Measurements from ENCODE around the gene CSHL1. TPM values are rescaled to one million over a fixed set of nuclear protein-coding genes. Genes with fewer than 3 reads are reported as not detected.
"Not testable (repeated sequence)": the region's sequence is repeated elsewhere in the genome, so short reads cannot be mapped to it uniquely, and the experiment has no call there.

The CSHL1 gene
- polyA plus RNA-seq, 3 donors = not detected

- no peaks in the 10 kb centered on the region for H3K36me3 ChIP-seq (replicated peaks in 1 of 2; ENCODE audit: control insufficient read depth in 1 of 2, insufficient read depth in 2 of 2, low read length in 2 of 2)
- H3K9me3 Mint-ChIP-seq = no peaks in the 10 kb centered on the region
- H3K27ac Mint-ChIP-seq = peak overlapping the region in 2 of 7 donors; percentile 47 to 55
- intact Hi-C loops (cut with micrococcal nuclease) = loop anchor here (2.0 to 10.0 kb wide), 5 partner anchors 27 to 213 kb away; partner anchors contain the start of genes ERN1 (in 1 of the 2) and ICAM2 (in 1 of the 2)
- no peaks in the 10 kb centered on the region for H4K20me1 ChIP-seq (ENCODE audit: insufficient read depth, low read length)
- H3K79me2 ChIP-seq (ENCODE audit: insufficient read depth, low read length) = no peaks in the 10 kb centered on the region
- H3K36me3 Mint-ChIP-seq = no peaks in the 10 kb centered on the region
- no peak overlapping the region for H3K4me3 ChIP-seq (replicated peaks in 1 of 3; ENCODE audit: low read depth in 2 of 3, low read length in 3 of 3)
- WGBS (ENCODE audit: insufficient coverage) = 56% methylated on average over 7 of the region's 8 CpGs
- no peak overlapping the region for H2AFZ ChIP-seq (ENCODE audit: insufficient read depth, low read depth, low read length, poor library complexity, severe bottlenecking)
- no peak overlapping the region for H3K4me2 ChIP-seq (replicated peaks; ENCODE audit: extremely low read depth, low read length, poor library complexity, severe bottlenecking)
- no peak overlapping the region for H3K27ac ChIP-seq (ENCODE audit: low read depth in 1 of 2, low read length in 2 of 2)
- H3K27me3 Mint-ChIP-seq (ENCODE audit: low read depth in 3 of 3) = peaks cover 3 to 9% (median 4%) of the 10 kb centered on the region in 3 donors
- TF ChIP-seq CTCF (IDR thresholded peaks at IDR 0.05) = peak; percentile 90
- peak; percentile 65 to 76 (median 71) for DNase-seq
- no peaks in the 10 kb centered on the region for H3K27me3 ChIP-seq (ENCODE audit: control insufficient read depth in 2 of 2, insufficient read depth in 2 of 2, low read length in 2 of 2)
- H3K4me1 ChIP-seq (ENCODE audit: control insufficient read depth in 1 of 2, insufficient read depth in 2 of 2, low read length in 2 of 2) = peaks cover 0 to 5% of the 10 kb centered on the region in 2 donors
- no peaks in the 10 kb centered on the region for H3K9me3 ChIP-seq (replicated peaks in 1 of 2; ENCODE audit: control insufficient read depth in 1 of 2, insufficient read depth in 1 of 2, low read length in 2 of 2)
- H3K4me3 Mint-ChIP-seq = no peak overlapping the region
- H3K4me1 Mint-ChIP-seq = peaks cover 24% of the 10 kb centered on the region
- H3K9ac ChIP-seq (ENCODE audit: insufficient read depth, low read length, poor library complexity, severe bottlenecking) = no peak overlapping the region
Measured at GRCh38 chr17:63919311-63919723, 8.3 kb upstream of the CSHL1 start.

DNA sequence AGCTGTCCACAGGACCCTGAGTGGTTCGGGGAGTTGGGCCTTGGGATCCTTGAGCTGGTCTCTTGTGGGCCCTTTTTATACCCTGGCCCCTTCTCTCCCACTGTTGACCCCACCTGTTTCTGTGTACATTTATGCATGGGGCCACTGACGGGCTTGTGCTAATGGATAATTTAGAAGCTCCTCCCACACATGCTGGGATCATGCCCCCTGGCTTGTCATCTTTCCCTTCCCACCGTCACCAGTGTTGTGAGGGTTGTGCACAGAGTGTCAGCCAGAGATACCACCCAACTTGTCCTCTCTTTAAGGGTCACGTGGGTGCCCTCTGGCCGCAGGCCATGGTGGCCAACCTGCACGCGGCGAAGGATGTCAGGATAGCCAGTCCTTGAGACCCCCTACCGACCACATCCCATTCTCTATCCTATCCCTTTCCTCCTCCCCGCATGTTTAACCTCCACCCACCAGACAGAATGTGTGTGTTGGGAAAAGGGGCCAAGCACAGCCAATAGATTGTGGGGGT is 7.8 kb upstream of the CSHL1 start, which contains the start of gene GH1:
TSS of gene GH1 (minus strand) at position 51 of the 517 bp plus-strand sequence. CDS start 63 bp downstream, outside the sequence.
- H3K9me3 Mint-ChIP-seq; H2AFZ ChIP-seq (ENCODE audit: insufficient read depth, low read depth, low read length, poor library complexity, severe bottlenecking); H3K36me3 Mint-ChIP-seq; H3K4me2 ChIP-seq (replicated peaks; ENCODE audit: extremely low read depth, low read length, poor library complexity, severe bottlenecking); H3K79me2 ChIP-seq (ENCODE audit: insufficient read depth, low read length); H3K27ac ChIP-seq (ENCODE audit: low read depth in 1 of 2, low read length in 2 of 2); H3K27me3 ChIP-seq (ENCODE audit: control insufficient read depth in 2 of 2, insufficient read depth in 2 of 2, low read length in 2 of 2); H3K4me3 ChIP-seq (replicated peaks in 1 of 3; ENCODE audit: low read depth in 2 of 3, low read length in 3 of 3); H3K9me3 ChIP-seq (replicated peaks in 1 of 2; ENCODE audit: control insufficient read depth in 1 of 2, insufficient read depth in 1 of 2, low read length in 2 of 2); H4K20me1 ChIP-seq (ENCODE audit: insufficient read depth, low read length); H3K4me3 Mint-ChIP-seq; H3K27me3 Mint-ChIP-seq (ENCODE audit: low read depth in 3 of 3); H3K4me1 ChIP-seq (ENCODE audit: control insufficient read depth in 1 of 2, insufficient read depth in 2 of 2, low read length in 2 of 2); DNase-seq; H3K36me3 ChIP-seq (replicated peaks in 1 of 2; ENCODE audit: control insufficient read depth in 1 of 2, insufficient read depth in 2 of 2, low read length in 2 of 2); H3K9ac ChIP-seq (ENCODE audit: insufficient read depth, low read length, poor library complexity, severe bottlenecking): not testable (repeated sequence)
- Mint-ChIP-seq H3K4me1 (peaks cover 24% of the 10 kb centered on the region), H3K27ac (peak within 1 kb of the TSS in 2 of 7 donors; percentile 47 to 55)
- no CpG with 5 or more reads among the region's 10 CpGs for WGBS (ENCODE audit: insufficient coverage)
- intact Hi-C loops (cut with micrococcal nuclease) = loop anchor here (2.0 to 10.0 kb wide), 5 partner anchors 28 to 214 kb away; partner anchors contain the start of genes ERN1 (in 1 of the 2) and ICAM2 (in 1 of the 2)

Measured in CD14-positive monocyte (primary cell).